ENCODE measurements around the gene TMEM9.

GRCh38 chr1:201178718-201179117 is 24.4 kb upstream of the TMEM9 start:
- TF ChIP-seq CTCF (IDR thresholded peaks at IDR 0.05; ENCODE audit: low read depth, low read length) (no peak), EZH2phosphoT487 (IDR thresholded peaks at IDR 0.05; ENCODE audit: low read depth) (no peak)
